GM12878 (cell line): ENCODE measurements around the gene TUBB4B. TPM values are rescaled to one million over a fixed set of nuclear protein-coding genes. Genes with fewer than 3 reads are reported as not detected.
A peak's percentile ranks its signal among the peaks of the same experiment; 100 is the strongest.

Source experiments
- BHLHE40 ChIP-seq, 2 experiments: fragments of 450-650 bp in 1 of 2; IDR thresholded peaks; 2 replicates each; pipeline ENCODE4 v1.6.1; 2011 to 2017; ENCODE audit warnings: low read depth in 2 of 2, borderline replicate concordance in 1 of 2, improper control_type of control experiment in 1 of 2, low read length in 1 of 2, mild to moderate bottlenecking in 1 of 2
- FOXK2 ChIP-seq: fragments of 450-650 bp; IDR thresholded peaks from 2 replicates; pipeline ENCODE4 v1.6.1; 2017; ENCODE audit warnings: mild to moderate bottlenecking, moderate library complexity
- HDGF ChIP-seq: fragments of 450-650 bp; IDR thresholded peaks from 2 replicates; pipeline ENCODE4 v1.6.1; 2016; ENCODE audit warnings: antibody characterized with exemption
- IRF4 ChIP-seq: IDR thresholded peaks from 2 replicates; pipeline ENCODE4 v1.6.1; 2011; ENCODE audit warnings: low read depth, low read length
- IRF5 ChIP-seq: fragments of 450-650 bp; IDR thresholded peaks from 2 replicates; pipeline ENCODE4 v1.6.1; 2017; ENCODE audit warnings: borderline replicate concordance
- KAT2A ChIP-seq: conservative IDR thresholded peaks from 2 replicates; pipeline ENCODE4 v1.6.1; 2011; ENCODE audit warnings: low read depth, low read length; ENCODE audit not compliant: control insufficient read depth
- MEF2A ChIP-seq: IDR thresholded peaks from 2 replicates; pipeline ENCODE4 v1.6.1; 2011; ENCODE audit warnings: low read depth, mild to moderate bottlenecking, low read length, moderate library complexity; ENCODE audit not compliant: insufficient read depth
- MTA2 ChIP-seq: fragments of 450-650 bp; IDR thresholded peaks from 2 replicates; pipeline ENCODE4 v1.6.1; 2016; ENCODE audit warnings: low read depth, mild to moderate bottlenecking, moderate library complexity
- NBN ChIP-seq: fragments of 450-650 bp; IDR thresholded peaks from 2 replicates; pipeline ENCODE4 v1.6.1; 2016
- NFXL1 ChIP-seq: fragments of 450-650 bp; IDR thresholded peaks from 2 replicates; pipeline ENCODE4 v1.6.1; 2017; ENCODE audit warnings: antibody characterized with exemption, mild to moderate bottlenecking, borderline replicate concordance
- RELA ChIP-seq: fragments of 450-650 bp; IDR thresholded peaks from 2 replicates; pipeline ENCODE4 v1.8.0; 2014; ENCODE audit warnings: borderline replicate concordance; ENCODE audit not compliant: partially characterized antibody
- SIX5 ChIP-seq: IDR thresholded peaks from 2 replicates; pipeline ENCODE4 v1.6.1; 2011; ENCODE audit warnings: mild to moderate bottlenecking, low read depth, low read length, moderate library complexity; ENCODE audit not compliant: severe bottlenecking
- SRF ChIP-seq, 2 experiments: IDR thresholded peaks; 2 replicates each; pipeline ENCODE4 v1.6.1; 2011; ENCODE audit warnings: low read depth in 2 of 2, low read length in 2 of 2, mild to moderate bottlenecking in 1 of 2, moderate library complexity in 1 of 2
- STAT1 ChIP-seq: fragments of 450-650 bp; conservative IDR thresholded peaks from 2 replicates; pipeline ENCODE4 v1.6.1; 2014; ENCODE audit warnings: antibody characterized with exemption, mild to moderate bottlenecking
- TCF3 ChIP-seq: IDR thresholded peaks from 2 replicates; pipeline ENCODE4 v1.6.1; 2012; ENCODE audit warnings: low read depth, mild to moderate bottlenecking, low read length, borderline replicate concordance; ENCODE audit not compliant: insufficient read depth
- ZBTB11 ChIP-seq: fragments of 450-650 bp; formaldehyde crosslinking; IDR thresholded peaks from 2 replicates; pipeline ENCODE4 v1.5.0; 2022; ENCODE audit warnings: mild to moderate bottlenecking, missing genetic modification characterization
- ZNF592 ChIP-seq: fragments of 450-650 bp; IDR thresholded peaks from 2 replicates; pipeline ENCODE4 v1.6.1; 2017; ENCODE audit warnings: mild to moderate bottlenecking, moderate library complexity
- polyA plus RNA-seq, 11 experiments: library from polyadenylated mRNA; depleted of rRNA in 4 of 11; unstranded in 6 of 11; stranded (reverse) in 5 of 11; fragments of >200 nt; fragmentation: Nextera tagmentation in 4 of 11; fragmentation: Illumina TruSeq in 1 of 11; extraction: Ambion mirVana in 4 of 11; extraction: Trizol in 1 of 11; gene quantifications; 1 replicate in 1 of 11; 2 replicates in 10 of 11; pipeline versions ENCODE4 v1.2.1 to v1.2.3, GENCODE V29; 2011 to 2016; ENCODE audit warnings: inconsistent platforms in 2 of 11, missing spikeins in 2 of 11, low read depth in 1 of 11
- total RNA-seq, 4 experiments: library from RNA; depleted of rRNA in 3 of 4; stranded (reverse); fragments of >200 nt in 3 of 4; fragmentation: Illumina TruSeq in 1 of 4; extraction: Trizol in 1 of 4; gene quantifications; 2 replicates each; pipeline versions ENCODE4 v1.2.1 to v1.2.3, GENCODE V29; 2013 to 2021
- TF ChIP-seq, protein P1 (sequence below): IDR thresholded peaks from 2 replicates; pipeline ENCODE4 v1.6.1; 2012; ENCODE audit warnings: low read depth, low read length, improper control_type of control experiment

TUBB4B gene
- total and polyA plus RNA-seq, 10 of the 15 experiments (the other 5 are each of a cell fraction or from before 2014, with no cell fraction given): 23.0 to 532 (median 254) TPM

DNA sequence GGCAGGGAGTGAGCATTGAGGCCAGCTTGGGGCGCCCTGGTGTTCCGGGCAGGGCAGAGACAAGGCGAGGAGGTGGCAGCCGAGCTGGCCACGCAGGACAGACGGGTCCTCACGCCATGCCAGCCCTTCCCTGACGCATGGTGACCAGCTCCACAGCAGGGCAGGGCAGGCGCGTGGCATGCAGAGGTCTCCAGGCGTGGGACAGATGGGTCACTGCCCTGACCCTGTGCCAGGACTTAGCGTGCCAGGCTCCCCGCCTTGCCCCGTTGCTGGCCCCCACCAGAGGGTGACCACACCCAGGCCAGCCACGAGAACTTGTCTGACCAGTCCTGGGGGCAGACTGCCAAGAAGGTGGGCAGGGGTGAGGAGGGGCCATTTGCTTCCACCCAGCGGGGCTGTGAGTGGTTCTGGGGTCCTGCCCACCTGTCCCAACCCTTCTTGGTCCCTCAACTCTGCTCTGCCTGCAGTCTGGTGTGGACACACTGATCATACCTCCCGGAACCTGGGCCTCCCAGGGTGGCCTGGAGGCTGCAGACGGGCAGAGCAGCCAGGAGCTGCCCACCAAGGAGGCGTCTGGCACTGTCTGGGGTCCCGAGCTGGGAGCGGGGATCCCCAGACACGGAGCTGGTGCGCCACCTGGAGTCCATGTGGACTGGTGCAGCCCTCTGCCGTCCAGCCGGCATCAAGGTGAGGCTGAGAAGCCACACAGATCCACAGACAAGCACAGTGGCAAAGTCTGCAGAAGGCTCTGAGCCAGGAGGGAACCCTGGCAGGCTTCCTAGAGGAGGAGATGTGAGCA, 13.8 kb upstream of the TUBB4B start, which contains the start of gene RNF224 (continued):
- TF ChIP-seq ZBTB11 (CRISPR knock-in tag): no peak
- TF ChIP-seq IRF5: no peak
- peak; percentile 57; the same call in 1 of the 2 replicates for TF ChIP-seq HDGF
- peak in 1 of 2 experiments; percentile 34; a peak in 1 of 4 replicates for TF ChIP-seq BHLHE40 (IDR thresholded peaks at IDR 0.05; ENCODE audit: borderline replicate concordance in 1 of 2, low read depth in 2 of 2, low read length in 1 of 2)
- 0 out of 2 replicates have a peak, but pooled peaks have one; percentile 14 for TF ChIP-seq MTA2
- TF ChIP-seq STAT1: 0 out of 2 replicates have a peak, but pooled peaks have one; percentile 37
- TF ChIP-seq NFXL1: no peak
- 0 out of 2 replicates have a peak, but pooled peaks have one; percentile 32 for TF ChIP-seq NBN
- TF ChIP-seq ZNF592: 0 out of 2 replicates have a peak, but pooled peaks have one; percentile 62
- 0 out of 4 replicates have a peak, but pooled peaks of 1 of the 2 experiments have one; percentile 2 for TF ChIP-seq SRF (IDR thresholded peaks at IDR 0.05; ENCODE audit: low read depth in 2 of 2, low read length in 2 of 2)
- peak; percentile 72 for TF ChIP-seq RELA
- TF ChIP-seq, protein P1, sequence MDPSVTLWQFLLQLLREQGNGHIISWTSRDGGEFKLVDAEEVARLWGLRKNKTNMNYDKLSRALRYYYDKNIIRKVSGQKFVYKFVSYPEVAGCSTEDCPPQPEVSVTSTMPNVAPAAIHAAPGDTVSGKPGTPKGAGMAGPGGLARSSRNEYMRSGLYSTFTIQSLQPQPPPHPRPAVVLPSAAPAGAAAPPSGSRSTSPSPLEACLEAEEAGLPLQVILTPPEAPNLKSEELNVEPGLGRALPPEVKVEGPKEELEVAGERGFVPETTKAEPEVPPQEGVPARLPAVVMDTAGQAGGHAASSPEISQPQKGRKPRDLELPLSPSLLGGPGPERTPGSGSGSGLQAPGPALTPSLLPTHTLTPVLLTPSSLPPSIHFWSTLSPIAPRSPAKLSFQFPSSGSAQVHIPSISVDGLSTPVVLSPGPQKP: peak; percentile 24; the same call in 1 of the 2 replicates
- TF ChIP-seq MEF2A: 0 out of 2 replicates have a peak, but pooled peaks have one; percentile 18
- TF ChIP-seq KAT2A: no peak
- no peak for TF ChIP-seq FOXK2
- TF ChIP-seq SIX5: no peak
- TF ChIP-seq TCF3: 0 out of 2 replicates have a peak, but pooled peaks have one; percentile 46
- TF ChIP-seq IRF4: peak; percentile 52; the same call in 1 of the 2 replicates
